B cell (primary cell): ENCODE results near the gene EXOC1. TPM values are rescaled to one million over a fixed set of nuclear protein-coding genes. Genes with fewer than 3 reads are reported as not detected.

Experiments
- ATAC-seq: fragments of 200-7000 bp; cut with Tn5 transposase; one replicate; pipeline ENCODE4 v1.10.0; 2021; ENCODE audit warnings: low read depth, mild to moderate bottlenecking, moderate number of reproducible peaks, moderate library complexity
- CTCF ChIA-PET: fragments of 350-600 bp; sonication (Branson Sonifier 250); formaldehyde crosslinking; loops from one replicate; lab custom pipeline; 2021; ENCODE audit warnings: antibody characterized with exemption, inconsistent platforms; lab: Charles Lee
- POLR2A ChIA-PET: fragments of 350-600 bp; sonication (Branson Sonifier 250); formaldehyde crosslinking; loops from one replicate; lab custom pipeline; 2021; ENCODE audit warnings: antibody characterized with exemption; lab: Charles Lee
- DNase-seq: peaks from one replicate; pipeline ENCODE4 v3.0.0; 2013
- H2AFZ ChIP-seq: 2 replicates; pipeline ENCODE4 v1.6.1; 2012; ENCODE audit warnings: mild to moderate bottlenecking, low read depth, low read length; ENCODE audit not compliant: insufficient read depth, poor library complexity, severe bottlenecking
- H3K27ac ChIP-seq, 2 donors: 1 replicate in 1 of 2; 2 replicates in 1 of 2; pipeline ENCODE4 v1.5.1; 2012 to 2013; ENCODE audit warnings: low read length in 2 of 2, mild to moderate bottlenecking in 2 of 2, moderate library complexity in 1 of 2
- H3K27me3 ChIP-seq, 4 experiments: fragments of 200-600 bp in 1 of 4; sonication (generic) in 1 of 4; replicated peaks in 1 of 4; 1 replicate in 2 of 4; 2 replicates in 2 of 4; pipeline versions ENCODE4 v1.6.1 to v1.7.0; 2013 to 2016; ENCODE audit warnings: low read length in 3 of 4, mild to moderate bottlenecking in 2 of 4, mixed read lengths in 1 of 4, moderate library complexity in 1 of 4; ENCODE audit not compliant: insufficient read depth in 4 of 4, control insufficient read depth in 3 of 4; ENCODE audit errors: control extremely low read depth in 1 of 4
- H3K36me3 ChIP-seq, 2 experiments: replicated peaks in 1 of 2; 1 replicate in 1 of 2; 2 replicates in 1 of 2; pipeline versions ENCODE4 v1.6.1 to v1.7.1; 2013; ENCODE audit warnings: low read length in 1 of 2; ENCODE audit not compliant: insufficient read depth in 2 of 2, control insufficient read depth in 1 of 2; ENCODE audit errors: control extremely low read depth in 1 of 2, extremely low read depth in 1 of 2
- H3K4me1 ChIP-seq, 2 donors: fragments of 200-600 bp in 1 of 2; sonication (generic) in 1 of 2; 1 replicate in 1 of 2; 2 replicates in 1 of 2; pipeline versions ENCODE4 v1.5.1 to v1.6.1; 2013 to 2017; ENCODE audit warnings: low read length in 2 of 2; ENCODE audit not compliant: control insufficient read depth in 2 of 2, insufficient read depth in 2 of 2
- H3K4me2 ChIP-seq: replicated peaks from 2 replicates; pipeline ENCODE3; 2012; ENCODE audit warnings: mild to moderate bottlenecking, low read depth, low read length; ENCODE audit not compliant: poor library complexity, severe bottlenecking
- H3K4me3 ChIP-seq, 5 experiments: fragments of 200-600 bp in 1 of 5; sonication (generic) in 1 of 5; 1 replicate in 3 of 5; 2 replicates in 2 of 5; pipeline versions ENCODE4 v1.5.1 to v1.7.0; 2011 to 2016; ENCODE audit warnings: low read length in 4 of 5, mild to moderate bottlenecking in 4 of 5, low read depth in 2 of 5, control low read depth in 1 of 5, moderate library complexity in 1 of 5; ENCODE audit not compliant: insufficient read depth in 1 of 5; ENCODE audit errors: control extremely low read depth in 1 of 5, extremely low read depth in 1 of 5
- H3K79me2 ChIP-seq: fragments of 200-600 bp; sonication (generic); one replicate; pipeline ENCODE4 v1.6.0; 2016; ENCODE audit warnings: low read length; ENCODE audit not compliant: control insufficient read depth, insufficient read depth
- H3K9ac ChIP-seq: fragments of 200-600 bp; sonication (generic); 2 replicates; pipeline ENCODE4 v1.6.1; 2017; ENCODE audit warnings: mild to moderate bottlenecking, low read length, moderate library complexity
- H3K9me3 ChIP-seq, 3 donors: one replicate each; pipeline versions ENCODE4 v1.6.1 to v1.7.1; 2013; ENCODE audit warnings: low read length in 2 of 3; ENCODE audit not compliant: control insufficient read depth in 2 of 3, insufficient read depth in 1 of 3; ENCODE audit errors: control extremely low read depth in 1 of 3
- H4K20me1 ChIP-seq: 2 replicates; pipeline ENCODE4 v1.6.0; 2012; ENCODE audit warnings: mild to moderate bottlenecking, low read length; ENCODE audit not compliant: insufficient read depth, control insufficient read depth, poor library complexity, severe bottlenecking
- H3K27ac Mint-ChIP-seq: one replicate; pipeline ENCODE4 v1.8.0; 2021; ENCODE audit warnings: mixed read lengths
- H3K27me3 Mint-ChIP-seq: one replicate; pipeline ENCODE4 v1.8.0; 2021; ENCODE audit warnings: mixed read lengths
- H3K4me1 Mint-ChIP-seq: one replicate; pipeline ENCODE4 v1.8.0; 2021; ENCODE audit warnings: mixed read lengths
- H3K4me3 Mint-ChIP-seq: one replicate; pipeline ENCODE4 v1.8.0; 2021; ENCODE audit warnings: mixed read lengths
- H3K9me3 Mint-ChIP-seq: one replicate; pipeline ENCODE4 v1.8.0; 2022; ENCODE audit warnings: mixed read lengths; ENCODE audit not compliant: insufficient read depth
- EZH2 ChIP-seq: IDR thresholded peaks from 2 replicates; pipeline ENCODE4 v1.6.1; 2012; ENCODE audit warnings: borderline replicate concordance, low read depth, mild to moderate bottlenecking, moderate library complexity, low read length; ENCODE audit not compliant: insufficient read depth, poor library complexity, severe bottlenecking
- WGBS: methylation state at CpG from one replicate; pipeline ENCODE4 v1.1.5; 2013; ENCODE audit warnings: missing lambda C conversion rate; ENCODE audit not compliant: insufficient coverage; 5-methylcytosine and 5-hydroxymethylcytosine counted together
- intact Hi-C: fragments of 100-400 bp; cut with micrococcal nuclease; formaldehyde crosslinking; loops from one replicate; pipeline ENCODE4 v1.10.0; 2022
- polyA plus RNA-seq: library from polyadenylated mRNA; depleted of rRNA; stranded (reverse); fragments of >200 nt; gene quantifications from 2 replicates; pipeline ENCODE4 v1.2.3, GENCODE V29; 2012
- total RNA-seq, 2 donors: library from RNA; stranded (reverse); fragments of 120-200 nt in 1 of 2; gene quantifications; 1 replicate in 1 of 2; 2 replicates in 1 of 2; pipeline versions ENCODE4 v1.2.3 to v1.2.4, GENCODE V29; 2013 to 2022
- TF ChIP-seq, protein P1 (sequence below): fragments of 200-600 bp; IDR thresholded peaks from one replicate; pipeline ENCODE4 v1.8.0; 2022; ENCODE audit warnings: antibody characterized with exemption, mild to moderate bottlenecking

EXOC1 gene
- total and polyA plus RNA-seq, 2 donors (not counting 1 experiment from before 2014, with no cell fraction given) = 10.0 to 42.5 TPM

DNA sequence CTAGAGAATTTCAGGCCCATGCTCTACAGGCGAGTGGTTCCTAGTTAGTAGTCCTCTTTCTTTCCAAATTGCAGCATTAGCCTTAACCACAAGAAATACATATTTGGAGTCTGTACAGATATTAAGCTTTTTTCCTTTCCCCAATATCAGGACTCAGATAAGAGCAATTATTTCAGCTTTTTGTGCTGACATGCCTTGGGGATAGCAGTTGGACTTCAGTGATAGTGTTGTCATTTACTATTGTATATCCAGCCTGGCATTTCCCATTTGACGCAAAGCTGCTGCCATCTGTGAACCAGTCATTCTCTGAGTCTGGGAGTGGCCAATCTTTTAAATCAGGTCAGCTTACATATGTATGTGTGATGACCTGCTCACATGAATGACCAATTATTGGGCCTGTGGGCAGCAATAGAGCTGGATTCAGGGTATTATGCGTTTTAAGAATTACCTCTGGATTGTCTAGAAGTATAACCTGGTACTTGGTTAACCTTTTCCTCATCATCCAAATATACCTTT lies 88.5 kb downstream of the EXOC1 start:
- peaks cover 11% of the 10 kb centered on the region for H3K9me3 Mint-ChIP-seq
- H3K9ac ChIP-seq = no peak overlapping the region
- H3K4me3 Mint-ChIP-seq = no peak overlapping the region
- no peak overlapping the region for H3K27ac Mint-ChIP-seq
- intact Hi-C loops = no loop called here
- CTCF ChIA-PET = interaction anchor here (0.9 kb wide), 1 partner anchor 9 kb away, joined by 3 read pairs; no protein-coding TSS in a partner anchor
- peaks cover 39% of the 10 kb centered on the region for H3K4me1 Mint-ChIP-seq
- H3K27me3 Mint-ChIP-seq = no peaks in the 10 kb centered on the region
- peaks cover 30 to 31% of the 10 kb centered on the region in 2 donors for H3K4me1 ChIP-seq
- H3K4me2 ChIP-seq = no peak overlapping the region
- 86% methylated on average over 1 of the region's 3 CpGs for WGBS
- peaks cover 0 to 18% of the 10 kb centered on the region in 2 experiments for H3K36me3 ChIP-seq
- TF ChIP-seq EZH2 = no peak
- TF ChIP-seq, protein P1, sequence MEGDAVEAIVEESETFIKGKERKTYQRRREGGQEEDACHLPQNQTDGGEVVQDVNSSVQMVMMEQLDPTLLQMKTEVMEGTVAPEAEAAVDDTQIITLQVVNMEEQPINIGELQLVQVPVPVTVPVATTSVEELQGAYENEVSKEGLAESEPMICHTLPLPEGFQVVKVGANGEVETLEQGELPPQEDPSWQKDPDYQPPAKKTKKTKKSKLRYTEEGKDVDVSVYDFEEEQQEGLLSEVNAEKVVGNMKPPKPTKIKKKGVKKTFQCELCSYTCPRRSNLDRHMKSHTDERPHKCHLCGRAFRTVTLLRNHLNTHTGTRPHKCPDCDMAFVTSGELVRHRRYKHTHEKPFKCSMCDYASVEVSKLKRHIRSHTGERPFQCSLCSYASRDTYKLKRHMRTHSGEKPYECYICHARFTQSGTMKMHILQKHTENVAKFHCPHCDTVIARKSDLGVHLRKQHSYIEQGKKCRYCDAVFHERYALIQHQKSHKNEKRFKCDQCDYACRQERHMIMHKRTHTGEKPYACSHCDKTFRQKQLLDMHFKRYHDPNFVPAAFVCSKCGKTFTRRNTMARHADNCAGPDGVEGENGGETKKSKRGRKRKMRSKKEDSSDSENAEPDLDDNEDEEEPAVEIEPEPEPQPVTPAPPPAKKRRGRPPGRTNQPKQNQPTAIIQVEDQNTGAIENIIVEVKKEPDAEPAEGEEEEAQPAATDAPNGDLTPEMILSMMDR = no peak
- DNase-seq = no peak
- no peak overlapping the region for H3K4me3 ChIP-seq
- H3K9me3 ChIP-seq = peaks cover under 1 to 9% (median 7%) of the 10 kb centered on the region in 3 donors
- no peaks in the 10 kb centered on the region for H3K27me3 ChIP-seq
- POLR2A ChIA-PET = no interaction called here
- H3K79me2 ChIP-seq = peaks cover 25% of the 10 kb centered on the region
- no peak overlapping the region for H2AFZ ChIP-seq
- no peak overlapping the region for H3K27ac ChIP-seq
- no peak for ATAC-seq
- H4K20me1 ChIP-seq = no peaks in the 10 kb centered on the region

DNA sequence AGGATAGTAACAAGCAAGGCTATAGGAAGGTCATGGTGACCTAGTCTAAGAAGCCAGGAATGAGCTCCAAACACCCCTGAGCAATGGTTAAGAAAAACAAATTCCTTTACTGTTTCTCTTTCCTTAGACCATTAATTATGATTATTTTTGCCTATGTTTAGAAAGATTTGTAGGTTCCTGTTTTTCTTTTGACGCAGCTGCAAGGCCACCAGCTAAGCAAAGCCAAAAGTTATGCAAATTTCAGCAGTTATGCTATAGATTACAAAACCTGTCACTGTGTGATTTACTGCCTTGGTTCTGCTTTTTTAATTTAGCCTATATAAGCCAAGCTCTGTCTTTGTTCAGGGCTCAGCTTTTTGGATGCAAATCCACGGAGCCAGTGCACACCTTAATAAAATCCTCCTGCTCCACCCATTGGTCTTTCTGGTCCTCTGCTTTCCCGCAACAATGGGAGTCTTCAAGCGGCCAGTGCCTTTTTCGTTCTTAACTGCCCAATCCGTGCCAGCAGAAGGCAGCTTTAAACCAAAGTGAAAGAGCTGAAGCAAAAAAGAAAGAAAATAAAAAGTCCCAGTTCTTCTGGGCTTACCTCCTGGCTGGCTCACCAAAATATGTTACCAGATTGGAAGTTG lies 93.9 kb downstream of the EXOC1 start:
- Histone ChIP-seq H3K4me1 (peaks cover 30 to 37% of the 10 kb centered on the region in 2 donors), H3K4me2 (peak overlapping the region; percentile 78), H3K27me3 (no peaks in the 10 kb centered on the region), H2AFZ (peak overlapping the region; percentile 41), H3K9ac (peak overlapping the region; percentile 99), H3K36me3 (peaks cover 0 to 9% of the 10 kb centered on the region in 2 experiments), H3K27ac (peak overlapping the region; percentile 100), H3K79me2 (peaks cover 34% of the 10 kb centered on the region), H3K9me3 (no peaks in the 10 kb centered on the region), H4K20me1 (no peaks in the 10 kb centered on the region), H3K4me3 (peak overlapping the region; percentile 73 to 91 (median 87))
- Mint-ChIP-seq H3K4me3 (peak overlapping the region; percentile 89), H3K9me3 (no peaks in the 10 kb centered on the region), H3K4me1 (peaks cover 53% of the 10 kb centered on the region), H3K27me3 (no peaks in the 10 kb centered on the region), H3K27ac (peak overlapping the region; percentile 98)
- intact Hi-C loops = loop anchor here (5.0 kb wide), 3 partner anchors 40 to 600 kb away; partner anchors contain the start of gene SRD5A3
- peak; percentile 85 for DNase-seq
- TF ChIP-seq, protein P1 = no peak
- no peak for TF ChIP-seq EZH2
- WGBS = 0% methylated on average over 5 of the region's 6 CpGs
- POLR2A ChIA-PET = interaction anchor here (0.7 to 2.6 kb wide), 8 partner anchors 14 to 1030 kb away, joined by 3 to 14 read pairs (median 5); partner anchors contain the start of genes AASDH, EXOC1, NOA1 and PAICS
- ATAC-seq = peak; percentile 29
- CTCF ChIA-PET = interaction anchor here (0.9 to 3.3 kb wide), 14 partner anchors 9 to 1031 kb away, joined by 3 to 22 read pairs (median 6); partner anchors contain the start of genes AASDH, EXOC1, NOA1 and PAICS
